Breast epithelium (tissue), 4 donors: Measurements from ENCODE around the gene ABCA1. TPM values are rescaled to one million over a fixed set of nuclear protein-coding genes. Genes with fewer than 3 reads are reported as not detected.
A peak's percentile ranks its signal among the peaks of the same experiment; 100 is the strongest.

Experiments used
- DNase-seq, 2 donors: peaks; one replicate each; pipeline ENCODE4 v3.0.0-alpha.2; 2019; ENCODE audit warnings: low spot score in 2 of 2
- H3K27ac ChIP-seq, 2 donors: fragments of 200-600 bp; sonication (generic) in 1 of 2; one replicate each; pipeline ENCODE4 v1.5.1; 2016 to 2019; ENCODE audit warnings: mild to moderate bottlenecking in 1 of 2
- H3K27me3 ChIP-seq, 2 donors: fragments of 200-600 bp; sonication (generic) in 1 of 2; one replicate each; pipeline versions ENCODE4 v1.5.1 to v1.6.0; 2017 to 2019; ENCODE audit warnings: control low read depth in 1 of 2, mild to moderate bottlenecking in 1 of 2
- H3K36me3 ChIP-seq: fragments of 200-600 bp; one replicate; pipeline ENCODE4 v1.5.1; 2019
- H3K4me1 ChIP-seq, 2 donors: fragments of 200-600 bp; sonication (generic); one replicate each; pipeline ENCODE4 v1.5.1; 2016 to 2019; ENCODE audit warnings: control low read depth in 1 of 2
- H3K4me3 ChIP-seq, 3 donors: fragments of 200-600 bp; sonication (generic); 1 replicate in 2 of 3; 2 replicates in 1 of 3; pipeline ENCODE4 v1.5.1; 2016 to 2019; ENCODE audit warnings: mild to moderate bottlenecking in 3 of 3, moderate library complexity in 2 of 3
- H3K9me3 ChIP-seq, 2 donors: fragments of 200-600 bp; sonication (generic) in 1 of 2; one replicate each; pipeline ENCODE4 v1.5.1; 2016 to 2019; ENCODE audit warnings: control low read depth in 1 of 2
- CTCF ChIP-seq, 3 donors: fragments of 450-650 bp; IDR thresholded peaks; one replicate each; pipeline ENCODE4 v1.5.1; 2016 to 2017; ENCODE audit warnings: antibody characterized with exemption in 3 of 3, mild to moderate bottlenecking in 3 of 3, moderate library complexity in 3 of 3
- POLR2A ChIP-seq: fragments of 450-650 bp; IDR thresholded peaks from one replicate; pipeline ENCODE4 v1.6.1; 2016; ENCODE audit warnings: antibody characterized with exemption, mild to moderate bottlenecking, moderate library complexity
- POLR2AphosphoS5 ChIP-seq, 3 donors: sonication (generic); formaldehyde crosslinking; IDR thresholded peaks; one replicate each; pipeline ENCODE4 v1.6.1; 2017; ENCODE audit warnings: antibody characterized with exemption in 3 of 3
- intact Hi-C: fragments of 100-400 bp; cut with DNase I; formaldehyde crosslinking; loops from one replicate; pipeline ENCODE4 v1.15.1; 2023; ENCODE audit warnings: low total_unique reads
- total RNA-seq, 3 donors: library from RNA; depleted of rRNA; stranded (reverse); fragments of >200 nt; gene quantifications; one replicate each; pipeline ENCODE4 v1.1.0, GENCODE V29; 2016

ABCA1 gene
- total RNA-seq, 3 donors from 2014 or later: 57.0 to 100 (median 67.8) TPM

GRCh38 chr9:104972242-104972866 lies 44.4 kb upstream of the ABCA1 start:
- intact Hi-C loops: no loop called here
- H3K4me1 ChIP-seq: peaks cover 5 to 6% of the 10 kb centered on the region in 2 donors
- DNase-seq: no peak
- no peak overlapping the region for H3K27ac ChIP-seq
- H3K4me3 ChIP-seq: no peak overlapping the region
- no peaks in the 10 kb centered on the region for H3K36me3 ChIP-seq
- TF ChIP-seq POLR2A (no peak), CTCF (IDR thresholded peaks at IDR 0.05) (no peak), POLR2AphosphoS5 (IDR thresholded peaks at IDR 0.05) (no peak)
- no peaks in the 10 kb centered on the region for H3K9me3 ChIP-seq
- H3K27me3 ChIP-seq: no peaks in the 10 kb centered on the region

GRCh38 chr9:104971511-104971910 lies 43.6 kb upstream of the ABCA1 start:
- intact Hi-C loops: no loop called here
- H3K36me3 ChIP-seq: no peaks in the 10 kb centered on the region
- H3K27me3 ChIP-seq: no peaks in the 10 kb centered on the region
- H3K4me1 ChIP-seq: peaks cover 5 to 6% of the 10 kb centered on the region in 2 donors
- H3K4me3 ChIP-seq: no peak overlapping the region
- no peaks in the 10 kb centered on the region for H3K9me3 ChIP-seq
- no peak overlapping the region for H3K27ac ChIP-seq
- no peak for DNase-seq
- TF ChIP-seq POLR2A (no peak), CTCF (IDR thresholded peaks at IDR 0.05) (no peak), POLR2AphosphoS5 (IDR thresholded peaks at IDR 0.05) (no peak)

- H3K27me3 ChIP-seq: no peaks in the 10 kb centered on the region
- TF ChIP-seq POLR2AphosphoS5 (IDR thresholded peaks at IDR 0.05) (peak in 2 of 3 donors; percentile 43 to 80), CTCF (IDR thresholded peaks at IDR 0.05) (no peak)
- H3K4me3 ChIP-seq: no peak overlapping the region
- peak overlapping the region in 1 of 2 donors; percentile 41 for H3K27ac ChIP-seq
- intact Hi-C loops: no loop called here
- H3K36me3 ChIP-seq: no peaks in the 10 kb centered on the region
- H3K9me3 ChIP-seq: no peaks in the 10 kb centered on the region
- DNase-seq: no peak
- H3K4me1 ChIP-seq: peaks cover 5 to 6% of the 10 kb centered on the region in 2 donors
Measured at GRCh38 chr9:104970271-104970987, 42.5 kb upstream of the ABCA1 start.

GRCh38 chr9:104969116-104969515 lies 41.2 kb upstream of the ABCA1 start:
- TF ChIP-seq POLR2A (no peak), CTCF (IDR thresholded peaks at IDR 0.05) (no peak), POLR2AphosphoS5 (IDR thresholded peaks at IDR 0.05) (no peak)
- intact Hi-C loops: no loop called here
- no peak for DNase-seq
- Histone ChIP-seq H3K4me1 (peaks cover 5 to 6% of the 10 kb centered on the region in 2 donors), H3K27me3 (no peaks in the 10 kb centered on the region), H3K9me3 (no peaks in the 10 kb centered on the region), H3K4me3 (peak overlapping the region in 1 of 3 donors; percentile 88), H3K36me3 (no peaks in the 10 kb centered on the region), H3K27ac (peak overlapping the region; percentile 41 to 97)
